ENCODE results near the gene SPNS2.

- no peak for TF ChIP-seq CTCF (IDR thresholded peaks at IDR 0.05)
- TF ChIP-seq POLR2A (IDR thresholded peaks at IDR 0.05): no peak
These were observed 51.9 kb downstream of the SPNS2 start for GRCh38 chr17:4550534-4551039.

Data from upper lobe of left lung (tissue), 4 donors.